Measurements from ENCODE around the gene IL33.

- TF ChIP-seq, protein P1, sequence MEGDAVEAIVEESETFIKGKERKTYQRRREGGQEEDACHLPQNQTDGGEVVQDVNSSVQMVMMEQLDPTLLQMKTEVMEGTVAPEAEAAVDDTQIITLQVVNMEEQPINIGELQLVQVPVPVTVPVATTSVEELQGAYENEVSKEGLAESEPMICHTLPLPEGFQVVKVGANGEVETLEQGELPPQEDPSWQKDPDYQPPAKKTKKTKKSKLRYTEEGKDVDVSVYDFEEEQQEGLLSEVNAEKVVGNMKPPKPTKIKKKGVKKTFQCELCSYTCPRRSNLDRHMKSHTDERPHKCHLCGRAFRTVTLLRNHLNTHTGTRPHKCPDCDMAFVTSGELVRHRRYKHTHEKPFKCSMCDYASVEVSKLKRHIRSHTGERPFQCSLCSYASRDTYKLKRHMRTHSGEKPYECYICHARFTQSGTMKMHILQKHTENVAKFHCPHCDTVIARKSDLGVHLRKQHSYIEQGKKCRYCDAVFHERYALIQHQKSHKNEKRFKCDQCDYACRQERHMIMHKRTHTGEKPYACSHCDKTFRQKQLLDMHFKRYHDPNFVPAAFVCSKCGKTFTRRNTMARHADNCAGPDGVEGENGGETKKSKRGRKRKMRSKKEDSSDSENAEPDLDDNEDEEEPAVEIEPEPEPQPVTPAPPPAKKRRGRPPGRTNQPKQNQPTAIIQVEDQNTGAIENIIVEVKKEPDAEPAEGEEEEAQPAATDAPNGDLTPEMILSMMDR (IDR thresholded peaks at IDR 0.05): no peak
- no peak for TF ChIP-seq POLR2AphosphoS5 (IDR thresholded peaks at IDR 0.05)
Measured at GRCh38 chr9:6216002-6216401, 395 bp downstream of the IL33 start.

Measured in esophagus muscularis mucosa (tissue), 3 donors.